Measurements from ENCODE around the gene WDR17.

- TF ChIP-seq POLR2A (IDR thresholded peaks at IDR 0.05) (no peak), CTCF (IDR thresholded peaks at IDR 0.05) (no peak)
Observed at GRCh38 chr4:176150704-176151103, 85.1 kb downstream of the WDR17 start.
